B cell (primary cell): Measurements from ENCODE around the gene TACC3. TPM values are rescaled to one million over a fixed set of nuclear protein-coding genes. Genes with fewer than 3 reads are reported as not detected.

Source experiments
- ATAC-seq: fragments of 200-7000 bp; cut with Tn5 transposase; one replicate; pipeline ENCODE4 v1.10.0; 2021; ENCODE audit warnings: low read depth, mild to moderate bottlenecking, moderate number of reproducible peaks, moderate library complexity
- CTCF ChIA-PET: fragments of 350-600 bp; sonication (Branson Sonifier 250); formaldehyde crosslinking; loops from one replicate; lab custom pipeline; 2021; ENCODE audit warnings: antibody characterized with exemption, inconsistent platforms; lab: Charles Lee
- POLR2A ChIA-PET: fragments of 350-600 bp; sonication (Branson Sonifier 250); formaldehyde crosslinking; loops from one replicate; lab custom pipeline; 2021; ENCODE audit warnings: antibody characterized with exemption; lab: Charles Lee
- DNase-seq: peaks from one replicate; pipeline ENCODE4 v3.0.0; 2013
- H2AFZ ChIP-seq: 2 replicates; pipeline ENCODE4 v1.6.1; 2012; ENCODE audit warnings: mild to moderate bottlenecking, low read depth, low read length; ENCODE audit not compliant: insufficient read depth, poor library complexity, severe bottlenecking
- H3K27ac ChIP-seq, 2 donors: 1 replicate in 1 of 2; 2 replicates in 1 of 2; pipeline ENCODE4 v1.5.1; 2012 to 2013; ENCODE audit warnings: low read length in 2 of 2, mild to moderate bottlenecking in 2 of 2, moderate library complexity in 1 of 2
- H3K27me3 ChIP-seq, 4 experiments: fragments of 200-600 bp in 1 of 4; sonication (generic) in 1 of 4; replicated peaks in 1 of 4; 1 replicate in 2 of 4; 2 replicates in 2 of 4; pipeline versions ENCODE4 v1.6.1 to v1.7.0; 2013 to 2016; ENCODE audit warnings: low read length in 3 of 4, mild to moderate bottlenecking in 2 of 4, mixed read lengths in 1 of 4, moderate library complexity in 1 of 4; ENCODE audit not compliant: insufficient read depth in 4 of 4, control insufficient read depth in 3 of 4; ENCODE audit errors: control extremely low read depth in 1 of 4
- H3K36me3 ChIP-seq, 2 experiments: replicated peaks in 1 of 2; 1 replicate in 1 of 2; 2 replicates in 1 of 2; pipeline versions ENCODE4 v1.6.1 to v1.7.1; 2013; ENCODE audit warnings: low read length in 1 of 2; ENCODE audit not compliant: insufficient read depth in 2 of 2, control insufficient read depth in 1 of 2; ENCODE audit errors: control extremely low read depth in 1 of 2, extremely low read depth in 1 of 2
- H3K4me1 ChIP-seq, 2 donors: fragments of 200-600 bp in 1 of 2; sonication (generic) in 1 of 2; 1 replicate in 1 of 2; 2 replicates in 1 of 2; pipeline versions ENCODE4 v1.5.1 to v1.6.1; 2013 to 2017; ENCODE audit warnings: low read length in 2 of 2; ENCODE audit not compliant: control insufficient read depth in 2 of 2, insufficient read depth in 2 of 2
- H3K4me2 ChIP-seq: replicated peaks from 2 replicates; pipeline ENCODE3; 2012; ENCODE audit warnings: mild to moderate bottlenecking, low read depth, low read length; ENCODE audit not compliant: poor library complexity, severe bottlenecking
- H3K4me3 ChIP-seq, 5 experiments: fragments of 200-600 bp in 1 of 5; sonication (generic) in 1 of 5; 1 replicate in 3 of 5; 2 replicates in 2 of 5; pipeline versions ENCODE4 v1.5.1 to v1.7.0; 2011 to 2016; ENCODE audit warnings: low read length in 4 of 5, mild to moderate bottlenecking in 4 of 5, low read depth in 2 of 5, control low read depth in 1 of 5, moderate library complexity in 1 of 5; ENCODE audit not compliant: insufficient read depth in 1 of 5; ENCODE audit errors: control extremely low read depth in 1 of 5, extremely low read depth in 1 of 5
- H3K79me2 ChIP-seq: fragments of 200-600 bp; sonication (generic); one replicate; pipeline ENCODE4 v1.6.0; 2016; ENCODE audit warnings: low read length; ENCODE audit not compliant: control insufficient read depth, insufficient read depth
- H3K9ac ChIP-seq: fragments of 200-600 bp; sonication (generic); 2 replicates; pipeline ENCODE4 v1.6.1; 2017; ENCODE audit warnings: mild to moderate bottlenecking, low read length, moderate library complexity
- H3K9me3 ChIP-seq, 3 donors: one replicate each; pipeline versions ENCODE4 v1.6.1 to v1.7.1; 2013; ENCODE audit warnings: low read length in 2 of 3; ENCODE audit not compliant: control insufficient read depth in 2 of 3, insufficient read depth in 1 of 3; ENCODE audit errors: control extremely low read depth in 1 of 3
- H4K20me1 ChIP-seq: 2 replicates; pipeline ENCODE4 v1.6.0; 2012; ENCODE audit warnings: mild to moderate bottlenecking, low read length; ENCODE audit not compliant: insufficient read depth, control insufficient read depth, poor library complexity, severe bottlenecking
- H3K27ac Mint-ChIP-seq: one replicate; pipeline ENCODE4 v1.8.0; 2021; ENCODE audit warnings: mixed read lengths
- H3K27me3 Mint-ChIP-seq: one replicate; pipeline ENCODE4 v1.8.0; 2021; ENCODE audit warnings: mixed read lengths
- H3K4me1 Mint-ChIP-seq: one replicate; pipeline ENCODE4 v1.8.0; 2021; ENCODE audit warnings: mixed read lengths
- H3K4me3 Mint-ChIP-seq: one replicate; pipeline ENCODE4 v1.8.0; 2021; ENCODE audit warnings: mixed read lengths
- H3K9me3 Mint-ChIP-seq: one replicate; pipeline ENCODE4 v1.8.0; 2022; ENCODE audit warnings: mixed read lengths; ENCODE audit not compliant: insufficient read depth
- EZH2 ChIP-seq: IDR thresholded peaks from 2 replicates; pipeline ENCODE4 v1.6.1; 2012; ENCODE audit warnings: borderline replicate concordance, low read depth, mild to moderate bottlenecking, moderate library complexity, low read length; ENCODE audit not compliant: insufficient read depth, poor library complexity, severe bottlenecking
- WGBS: methylation state at CpG from one replicate; pipeline ENCODE4 v1.1.5; 2013; ENCODE audit warnings: missing lambda C conversion rate; ENCODE audit not compliant: insufficient coverage; 5-methylcytosine and 5-hydroxymethylcytosine counted together
- intact Hi-C: fragments of 100-400 bp; cut with micrococcal nuclease; formaldehyde crosslinking; loops from one replicate; pipeline ENCODE4 v1.10.0; 2022
- polyA plus RNA-seq: library from polyadenylated mRNA; depleted of rRNA; stranded (reverse); fragments of >200 nt; gene quantifications from 2 replicates; pipeline ENCODE4 v1.2.3, GENCODE V29; 2012
- total RNA-seq, 2 donors: library from RNA; stranded (reverse); fragments of 120-200 nt in 1 of 2; gene quantifications; 1 replicate in 1 of 2; 2 replicates in 1 of 2; pipeline versions ENCODE4 v1.2.3 to v1.2.4, GENCODE V29; 2013 to 2022
- TF ChIP-seq, protein P1 (sequence below): fragments of 200-600 bp; IDR thresholded peaks from one replicate; pipeline ENCODE4 v1.8.0; 2022; ENCODE audit warnings: antibody characterized with exemption, mild to moderate bottlenecking

Gene TACC3
- total and polyA plus RNA-seq, 2 donors (not counting 1 experiment from before 2014, with no cell fraction given), result 29.5 to 47.9 TPM

DNA sequence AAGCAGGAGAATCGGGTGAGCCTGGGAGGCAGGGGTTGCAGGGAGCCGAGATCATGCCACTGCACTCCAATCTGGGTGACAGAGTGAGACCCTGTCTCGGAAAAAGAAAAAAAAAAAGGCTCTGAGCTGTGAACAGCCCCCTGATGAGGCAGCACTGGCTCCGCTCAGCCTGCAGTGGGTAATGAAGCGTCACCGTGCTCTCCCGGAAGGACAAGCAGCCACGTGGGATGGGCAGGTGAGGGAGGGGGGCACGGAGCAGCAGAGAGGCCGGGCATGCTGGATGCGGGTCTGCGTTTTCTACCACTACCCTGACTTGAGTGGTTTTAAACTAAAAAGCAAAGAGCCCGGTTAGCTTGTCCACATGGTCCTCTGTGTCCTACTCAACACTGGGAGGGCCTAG is 15.5 kb downstream of the TACC3 start:
- Histone ChIP-seq H2AFZ (no peak overlapping the region), H3K4me1 (no peaks in the 10 kb centered on the region), H3K27ac (no peak overlapping the region), H3K9me3 (peaks cover 0 to 30% (median 9%) of the 10 kb centered on the region in 3 donors), H3K36me3 (peaks cover 3 to 61% of the 10 kb centered on the region in 2 experiments), H3K4me3 (no peak overlapping the region), H3K9ac (no peak overlapping the region), H3K4me2 (no peak overlapping the region), H3K27me3 (no peaks in the 10 kb centered on the region), H3K79me2 (peaks cover 13% of the 10 kb centered on the region), H4K20me1 (no peaks in the 10 kb centered on the region)
- Mint-ChIP-seq H3K27me3 (no peaks in the 10 kb centered on the region), H3K4me1 (no peaks in the 10 kb centered on the region), H3K4me3 (no peak overlapping the region), H3K9me3 (peaks cover 8% of the 10 kb centered on the region), H3K27ac (no peak overlapping the region)
- intact Hi-C loops, result no loop called here
- no peak for ATAC-seq
- DNase-seq, result no peak
- ChIA-PET CTCF (no interaction called here), POLR2A (no interaction called here)
- WGBS, result 95% methylated on average over 13 of the region's 13 CpGs
- TF ChIP-seq, protein P1, sequence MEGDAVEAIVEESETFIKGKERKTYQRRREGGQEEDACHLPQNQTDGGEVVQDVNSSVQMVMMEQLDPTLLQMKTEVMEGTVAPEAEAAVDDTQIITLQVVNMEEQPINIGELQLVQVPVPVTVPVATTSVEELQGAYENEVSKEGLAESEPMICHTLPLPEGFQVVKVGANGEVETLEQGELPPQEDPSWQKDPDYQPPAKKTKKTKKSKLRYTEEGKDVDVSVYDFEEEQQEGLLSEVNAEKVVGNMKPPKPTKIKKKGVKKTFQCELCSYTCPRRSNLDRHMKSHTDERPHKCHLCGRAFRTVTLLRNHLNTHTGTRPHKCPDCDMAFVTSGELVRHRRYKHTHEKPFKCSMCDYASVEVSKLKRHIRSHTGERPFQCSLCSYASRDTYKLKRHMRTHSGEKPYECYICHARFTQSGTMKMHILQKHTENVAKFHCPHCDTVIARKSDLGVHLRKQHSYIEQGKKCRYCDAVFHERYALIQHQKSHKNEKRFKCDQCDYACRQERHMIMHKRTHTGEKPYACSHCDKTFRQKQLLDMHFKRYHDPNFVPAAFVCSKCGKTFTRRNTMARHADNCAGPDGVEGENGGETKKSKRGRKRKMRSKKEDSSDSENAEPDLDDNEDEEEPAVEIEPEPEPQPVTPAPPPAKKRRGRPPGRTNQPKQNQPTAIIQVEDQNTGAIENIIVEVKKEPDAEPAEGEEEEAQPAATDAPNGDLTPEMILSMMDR, result no peak
- no peak for TF ChIP-seq EZH2

DNA sequence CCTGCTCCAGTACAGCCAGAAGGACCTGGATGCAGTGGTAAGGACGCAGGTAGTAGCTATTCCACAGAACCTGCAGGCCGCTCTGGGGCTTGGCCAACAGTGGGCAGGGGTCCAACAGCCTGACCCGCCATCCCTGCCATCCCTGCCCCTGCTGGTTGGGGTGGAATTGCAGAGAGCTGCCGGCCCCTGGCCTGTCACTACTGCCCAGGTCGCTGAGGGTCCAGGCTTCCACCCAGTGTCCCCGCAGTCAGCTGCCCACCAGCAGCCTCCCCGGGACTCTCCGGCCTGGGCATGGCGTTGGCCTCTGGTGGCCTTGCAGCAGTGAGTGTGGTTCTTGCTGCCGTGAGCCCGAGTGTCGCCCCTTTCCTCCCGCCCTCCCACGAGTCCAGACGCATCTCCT is 16.3 kb downstream of the TACC3 start:
- POLR2A ChIA-PET, result interaction anchor here (0.7 kb wide), 1 partner anchor 109 kb away, joined by 3 read pairs; no protein-coding TSS in a partner anchor
- Histone ChIP-seq H3K9ac (no peak overlapping the region), H3K27me3 (no peaks in the 10 kb centered on the region), H3K4me3 (no peak overlapping the region), H2AFZ (no peak overlapping the region), H3K9me3 (peaks cover 0 to 30% (median 9%) of the 10 kb centered on the region in 3 donors), H3K36me3 (peaks cover 1 to 56% of the 10 kb centered on the region in 2 experiments), H4K20me1 (no peaks in the 10 kb centered on the region), H3K79me2 (peaks cover 8% of the 10 kb centered on the region), H3K4me2 (no peak overlapping the region), H3K4me1 (no peaks in the 10 kb centered on the region), H3K27ac (no peak overlapping the region)
- WGBS, result over 99% methylated on average over 12 of the region's 15 CpGs
- no peak for DNase-seq
- Mint-ChIP-seq H3K4me3 (no peak overlapping the region), H3K27ac (no peak overlapping the region), H3K27me3 (no peaks in the 10 kb centered on the region), H3K4me1 (no peaks in the 10 kb centered on the region), H3K9me3 (peaks cover 8% of the 10 kb centered on the region)
- intact Hi-C loops, result no loop called here
- no peak for ATAC-seq
- TF ChIP-seq, protein P1, result no peak
- no peak for TF ChIP-seq EZH2
- CTCF ChIA-PET, result no interaction called here
